ENCODE data around the gene CHST15.

DNA sequence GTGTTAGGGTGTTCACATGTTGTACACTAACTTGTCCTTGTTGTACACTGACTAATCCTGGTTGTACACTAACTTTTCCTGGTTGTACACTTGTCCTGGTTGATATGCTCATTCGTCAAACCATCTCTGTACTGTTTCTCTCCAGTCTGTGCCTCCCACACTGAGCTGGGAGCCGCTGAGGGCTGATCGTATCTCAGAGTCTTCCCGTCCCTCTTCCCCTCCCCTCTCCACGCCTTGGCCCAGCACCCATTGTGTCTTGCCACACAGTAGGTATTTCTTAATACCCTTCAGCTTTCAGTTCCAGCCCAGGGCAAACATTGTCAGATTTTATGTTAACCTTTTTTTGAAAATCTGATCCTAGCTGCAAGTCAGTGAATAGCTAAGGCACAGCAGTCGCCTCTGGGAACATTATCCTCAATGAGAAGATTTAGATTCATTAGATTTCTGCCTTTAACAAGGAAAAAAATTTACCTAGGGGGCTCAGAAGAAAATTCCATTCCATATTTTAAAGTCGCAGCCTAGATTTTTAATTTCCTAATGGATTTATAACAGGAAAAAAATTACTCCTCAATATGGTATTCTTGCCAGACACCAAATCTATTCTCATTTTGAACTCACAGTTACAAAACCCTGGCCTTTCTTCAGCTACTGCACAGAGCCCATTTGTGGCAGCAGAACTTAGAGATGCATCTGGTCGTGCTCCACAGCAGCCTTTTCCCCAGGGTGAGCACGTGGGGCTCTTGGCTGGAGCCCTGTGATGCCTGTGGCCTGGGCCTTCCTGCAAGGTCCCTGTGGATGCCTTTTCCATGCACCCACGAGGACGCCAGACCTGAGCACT lies 33.0 kb upstream of the CHST15 start:
- TF ChIP-seq CTCF (IDR thresholded peaks at IDR 0.05) = no peak
- no peak for TF ChIP-seq POLR2A (IDR thresholded peaks at IDR 0.05)
